ENCODE data around the gene FKBP11. TPM values are rescaled to one million over a fixed set of nuclear protein-coding genes. Genes with fewer than 3 reads are reported as not detected.

Gene FKBP11
- 45.2 to 56.0 TPM (median 53.7 TPM) in 5 replicates for total RNA-seq (2022; extraction: Qiagen RNA extraction; ENCODE audit: low read depth)

DNA sequence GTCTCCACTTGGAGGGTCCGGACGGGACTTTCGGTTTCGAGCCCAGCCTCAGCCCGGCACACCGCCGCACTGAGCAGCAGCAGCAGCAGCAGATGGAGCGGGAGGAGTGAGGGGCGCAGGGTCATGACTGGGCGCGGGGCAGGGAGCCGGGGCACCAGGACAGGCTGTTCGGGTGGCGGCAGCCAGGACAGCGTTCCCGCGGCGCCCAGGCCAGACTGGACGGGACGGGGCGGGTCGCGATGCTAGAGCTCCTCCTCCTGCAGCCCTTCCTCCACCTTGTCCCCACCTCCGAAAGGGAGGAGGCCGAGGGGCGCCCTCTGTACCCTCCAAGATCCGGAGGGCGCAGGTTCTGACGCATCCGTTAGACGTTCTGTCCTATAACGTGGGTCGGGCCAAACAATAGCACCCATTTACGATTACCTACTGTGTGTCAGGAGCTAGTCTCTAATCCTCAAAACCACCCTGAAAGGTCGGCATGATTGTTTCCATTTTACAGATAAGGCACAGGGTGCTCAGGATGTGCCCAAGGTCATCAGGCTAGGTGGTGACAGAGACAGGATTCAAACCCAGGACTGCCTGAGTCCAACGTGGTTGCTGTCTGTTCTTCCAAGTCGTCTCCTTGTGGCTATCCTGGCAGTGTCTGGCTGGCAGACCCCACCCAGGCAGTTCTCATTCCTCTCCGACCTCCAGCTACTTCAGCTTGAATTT, at the start of gene FKBP11:
Gene FKBP11 (minus strand): TSS at position 189 of the 708 bp plus-strand sequence. CDS start 64 bp downstream, at position 125.

DNA sequence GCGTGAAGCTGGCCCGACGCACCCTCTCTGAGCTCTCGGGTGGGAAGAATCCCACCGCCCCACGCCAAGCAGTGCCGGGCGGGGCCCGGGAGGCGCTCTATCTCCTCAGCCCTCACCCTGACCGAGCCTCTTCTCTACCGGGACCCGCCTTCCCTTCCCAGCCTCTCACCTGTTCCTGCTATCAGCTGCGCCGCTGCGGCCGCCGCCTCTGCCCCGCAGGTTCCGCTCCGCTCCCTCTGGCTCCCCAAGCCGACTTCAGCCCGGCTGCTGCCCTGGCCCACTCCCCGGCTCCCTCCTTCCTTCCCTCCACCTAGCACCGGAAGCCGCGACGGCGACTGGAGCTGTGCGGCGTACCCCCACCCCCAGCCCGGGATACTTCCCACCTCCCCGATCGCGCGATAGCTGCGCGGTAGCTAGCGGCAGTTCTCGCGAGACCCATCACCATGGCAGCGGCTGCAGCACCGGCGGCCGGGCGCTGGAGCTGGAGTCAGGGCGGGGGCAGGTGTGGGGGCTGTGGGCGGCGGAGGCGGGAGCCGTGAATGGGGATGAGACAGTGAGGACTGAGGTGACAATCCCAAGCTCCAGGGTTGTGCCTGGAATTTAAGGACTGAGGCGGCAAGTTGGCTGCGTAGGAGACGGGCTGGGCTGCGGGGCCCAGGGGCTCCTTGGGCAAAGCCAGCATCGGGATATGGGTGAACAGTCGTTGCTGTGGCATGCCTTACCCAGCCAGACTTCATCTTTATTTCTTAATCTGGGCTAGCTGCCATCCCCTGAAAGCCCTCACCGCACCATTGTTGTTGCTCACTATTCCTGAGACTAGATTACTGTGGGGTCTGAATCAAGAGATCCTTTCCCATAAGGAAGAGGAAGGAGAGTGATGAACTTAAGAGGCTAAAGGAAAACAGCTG, 32.1 kb upstream of the FKBP11 start, which contains the start of gene ARF3:
Gene ARF3 (minus strand): TSS at position 347 of the 908 bp plus-strand sequence. CDS start 16,392 bp downstream, outside the sequence.

Other genes starting within 250 kb of the FKBP11 start
- 38.5 to 48.8 TPM (median 39.9 TPM) in 5 replicates for gene KANSL2, start 243.3 kb downstream of the FKBP11 start, total RNA-seq (2022; extraction: Qiagen RNA extraction; ENCODE audit: low read depth)
- gene CCNT1, start 208.8 kb downstream of the FKBP11 start, total RNA-seq (2022; extraction: Qiagen RNA extraction; ENCODE audit: low read depth) = 14.6 to 18.0 TPM (median 15.2 TPM) in 5 replicates
- 11.4 to 15.6 TPM (median 15.0 TPM) in 5 replicates for gene ADCY6, start 136.4 kb downstream of the FKBP11 start, total RNA-seq (2022; extraction: Qiagen RNA extraction; ENCODE audit: low read depth)
- 30.8 to 40.7 TPM (median 35.8 TPM) in 5 replicates for gene CACNB3, start 107.0 kb downstream of the FKBP11 start, total RNA-seq (2022; extraction: Qiagen RNA extraction; ENCODE audit: low read depth)
- 74.3 to 96.1 TPM (median 87.6 TPM) in 5 replicates for gene DDX23, start 73.3 kb downstream of the FKBP11 start, total RNA-seq (2022; extraction: Qiagen RNA extraction; ENCODE audit: low read depth)
- gene RND1, start 59.6 kb downstream of the FKBP11 start, total RNA-seq (2022; extraction: Qiagen RNA extraction; ENCODE audit: low read depth) = 17.0 to 23.9 TPM (median 19.9 TPM) in 5 replicates
- gene ARF3, start 32.0 kb upstream of the FKBP11 start, total RNA-seq (2022; extraction: Qiagen RNA extraction; ENCODE audit: low read depth) = 124 to 166 TPM (median 152 TPM) in 5 replicates
- gene WNT10B, start 46.2 kb upstream of the FKBP11 start, total RNA-seq (2022; extraction: Qiagen RNA extraction; ENCODE audit: low read depth) = 1.7 to 3.0 TPM (median 2.5 TPM) in 5 replicates
- gene WNT1, start 52.8 kb upstream of the FKBP11 start, total RNA-seq (2022; extraction: Qiagen RNA extraction; ENCODE audit: low read depth) = 0.08 TPM in 1 of 5 replicates, not detected in the others
- gene DDN, start 73.9 kb upstream of the FKBP11 start, total RNA-seq (2022; extraction: Qiagen RNA extraction; ENCODE audit: low read depth) = 0.58 to 0.73 TPM (median 0.65 TPM) in 5 replicates
- 39.9 to 48.3 TPM (median 42.8 TPM) in 5 replicates for gene PRKAG1, start 93.3 kb upstream of the FKBP11 start, total RNA-seq (2022; extraction: Qiagen RNA extraction; ENCODE audit: low read depth)
- 40.0 to 46.7 TPM (median 41.6 TPM) in 5 replicates for gene KMT2D, start 135.3 kb upstream of the FKBP11 start, total RNA-seq (2022; extraction: Qiagen RNA extraction; ENCODE audit: low read depth)
- gene RHEBL1, start 144.5 kb upstream of the FKBP11 start, total RNA-seq (2022; extraction: Qiagen RNA extraction; ENCODE audit: low read depth) = 3.9 to 6.4 TPM (median 5.7 TPM) in 5 replicates
- 0.02 TPM in 2 of 5 replicates, not detected in the others for gene DHH, start 169.3 kb upstream of the FKBP11 start, total RNA-seq (2022; extraction: Qiagen RNA extraction; ENCODE audit: low read depth)
- gene LMBR1L, start 185.4 kb upstream of the FKBP11 start, total RNA-seq (2022; extraction: Qiagen RNA extraction; ENCODE audit: low read depth) = 13.0 to 18.6 TPM (median 17.5 TPM) in 5 replicates
- 2,295 to 2,611 TPM (median 2,449 TPM) in 5 replicates for gene TUBA1B, start 205.9 kb upstream of the FKBP11 start, total RNA-seq (2022; extraction: Qiagen RNA extraction; ENCODE audit: low read depth)

Measured in A549 treated with DMSO at 1 μM for 4 hours (cell line).